Omental fat pad (tissue), 4 donors: ENCODE measurements around the gene MADCAM1. TPM values are rescaled to one million over a fixed set of nuclear protein-coding genes. Genes with fewer than 3 reads are reported as not detected.
"Not testable (repeated sequence)": the region's sequence is repeated elsewhere in the genome, so short reads cannot be mapped to it uniquely, and the experiment has no call there.

Experiments used
- ATAC-seq: fragments of 150-250 bp; one replicate; pipeline ENCODE4 v1.9.1; 2016; ENCODE audit warnings: mild to moderate bottlenecking, moderate library complexity; ENCODE audit not compliant: low FRiP score
- DNase-seq: peaks from one replicate; pipeline ENCODE4 v3.0.0-alpha.2; 2019; ENCODE audit warnings: low spot score
- total RNA-seq, 4 donors: library from RNA; depleted of rRNA; stranded (reverse); fragments of >200 nt; gene quantifications; one replicate each; pipeline ENCODE4 v1.1.0, GENCODE V29; 2016
- TF ChIP-seq, protein P1 (sequence below), 3 donors: fragments of 450-650 bp; IDR thresholded peaks; one replicate each; pipeline ENCODE4 v1.5.1; 2016 to 2017; ENCODE audit warnings: antibody characterized with exemption in 3 of 3, mild to moderate bottlenecking in 3 of 3, moderate library complexity in 2 of 3

The MADCAM1 gene
- total RNA-seq, 4 donors from 2014 or later = 0.69 TPM; not detected in 3

GRCh38 chr19:478236-478903 is 17.9 kb upstream of the MADCAM1 start:
- DNase-seq (no peak), ATAC-seq (no peak)
- TF ChIP-seq, protein P1, sequence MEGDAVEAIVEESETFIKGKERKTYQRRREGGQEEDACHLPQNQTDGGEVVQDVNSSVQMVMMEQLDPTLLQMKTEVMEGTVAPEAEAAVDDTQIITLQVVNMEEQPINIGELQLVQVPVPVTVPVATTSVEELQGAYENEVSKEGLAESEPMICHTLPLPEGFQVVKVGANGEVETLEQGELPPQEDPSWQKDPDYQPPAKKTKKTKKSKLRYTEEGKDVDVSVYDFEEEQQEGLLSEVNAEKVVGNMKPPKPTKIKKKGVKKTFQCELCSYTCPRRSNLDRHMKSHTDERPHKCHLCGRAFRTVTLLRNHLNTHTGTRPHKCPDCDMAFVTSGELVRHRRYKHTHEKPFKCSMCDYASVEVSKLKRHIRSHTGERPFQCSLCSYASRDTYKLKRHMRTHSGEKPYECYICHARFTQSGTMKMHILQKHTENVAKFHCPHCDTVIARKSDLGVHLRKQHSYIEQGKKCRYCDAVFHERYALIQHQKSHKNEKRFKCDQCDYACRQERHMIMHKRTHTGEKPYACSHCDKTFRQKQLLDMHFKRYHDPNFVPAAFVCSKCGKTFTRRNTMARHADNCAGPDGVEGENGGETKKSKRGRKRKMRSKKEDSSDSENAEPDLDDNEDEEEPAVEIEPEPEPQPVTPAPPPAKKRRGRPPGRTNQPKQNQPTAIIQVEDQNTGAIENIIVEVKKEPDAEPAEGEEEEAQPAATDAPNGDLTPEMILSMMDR (IDR thresholded peaks at IDR 0.05) = no peak

- ATAC-seq (no peak), DNase-seq (no peak)
- TF ChIP-seq, protein P1 (IDR thresholded peaks at IDR 0.05) = no peak
These were observed 17.3 kb upstream of the MADCAM1 start for GRCh38 chr19:478976-479375.

- ATAC-seq (peak; percentile 58), DNase-seq (no peak)
- TF ChIP-seq, protein P1 (IDR thresholded peaks at IDR 0.05) = no peak
These were observed 16.1 kb upstream of the MADCAM1 start for GRCh38 chr19:480016-480855.

- not testable (repeated sequence) for ATAC-seq, DNase-seq
These were observed 15.2 kb upstream of the MADCAM1 start for GRCh38 chr19:481100-481499.

GRCh38 chr19:482186-483041 is 13.9 kb upstream of the MADCAM1 start:
- TF ChIP-seq, protein P1 (IDR thresholded peaks at IDR 0.05) = no peak
- ATAC-seq (no peak), DNase-seq (no peak)

DNA sequence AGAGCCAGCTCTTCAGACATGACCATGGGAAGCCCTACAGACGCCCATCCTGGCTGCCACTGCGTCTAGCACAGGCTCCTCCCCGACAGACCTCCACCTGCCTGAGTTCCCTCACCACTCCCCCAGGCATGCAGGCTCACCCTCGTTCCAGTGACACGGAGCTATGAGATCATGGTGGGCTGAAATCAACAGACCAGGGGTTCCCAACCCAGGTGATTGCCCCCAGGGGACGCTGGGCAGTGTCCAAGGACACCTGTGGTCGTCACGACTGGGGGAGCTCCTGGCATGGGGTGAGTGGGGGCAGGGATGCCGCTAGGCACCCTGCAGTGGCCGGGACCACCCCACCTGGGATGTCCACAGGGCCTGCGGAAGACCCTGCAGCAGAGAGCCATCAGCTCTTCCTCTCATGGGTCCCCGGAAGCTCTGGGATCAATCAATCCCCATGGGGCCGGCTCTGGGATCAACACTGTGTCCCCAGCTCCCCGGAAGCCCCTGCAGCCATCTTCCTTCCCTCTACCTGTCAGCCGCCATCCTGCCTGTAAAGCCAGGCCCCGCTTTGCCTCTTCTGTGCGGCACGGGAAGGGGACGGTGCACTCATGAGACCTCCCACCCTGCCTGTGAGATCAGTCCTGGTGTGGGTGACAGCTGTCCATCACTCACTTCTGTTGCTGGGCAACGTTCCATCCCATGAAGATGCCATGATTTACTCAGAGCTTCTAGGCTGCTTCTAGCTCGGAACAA is 12.8 kb upstream of the MADCAM1 start:
- ATAC-seq (no peak), DNase-seq (no peak)
- TF ChIP-seq, protein P1 (IDR thresholded peaks at IDR 0.05) = no peak
